Measurements from ENCODE around the gene CTXND1.
"Not testable (repeated sequence)": the region's sequence is repeated elsewhere in the genome, so short reads cannot be mapped to it uniquely, and the experiment has no call there.

CTXND1 gene

GRCh38 chr15:80252121-80252518 is at the start of gene CTXND1:
Gene CTXND1, minus strand, starts transcription at chr15:80252213. Its CDS starts 50,264 bp downstream, at chr15:80201949.
- DNase-seq = no peak

- DNase-seq = no peak
Observed at GRCh38 chr15:80301472-80301871, 49.5 kb upstream of the CTXND1 start.

DNA sequence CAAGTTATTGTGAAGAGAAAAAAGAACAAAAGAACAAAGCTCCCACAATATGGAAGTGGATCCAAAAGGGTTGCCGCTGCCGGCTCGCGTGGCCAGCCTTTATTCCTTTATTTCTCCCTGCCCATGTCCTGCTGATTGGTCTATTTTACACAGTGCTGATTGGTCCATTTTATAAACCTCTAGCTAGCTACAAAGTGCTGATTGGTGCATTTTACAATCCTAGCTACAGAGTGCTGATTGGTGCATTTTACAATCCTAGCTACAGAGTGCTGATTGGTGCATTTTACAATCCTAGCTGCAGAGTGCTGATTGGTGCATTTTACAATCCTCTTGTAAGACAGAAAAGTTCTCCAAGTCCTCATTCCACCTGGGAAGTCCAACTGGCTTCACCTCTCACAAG is 43.8 kb upstream of the CTXND1 start:
- DNase-seq = not testable (repeated sequence)

DNA sequence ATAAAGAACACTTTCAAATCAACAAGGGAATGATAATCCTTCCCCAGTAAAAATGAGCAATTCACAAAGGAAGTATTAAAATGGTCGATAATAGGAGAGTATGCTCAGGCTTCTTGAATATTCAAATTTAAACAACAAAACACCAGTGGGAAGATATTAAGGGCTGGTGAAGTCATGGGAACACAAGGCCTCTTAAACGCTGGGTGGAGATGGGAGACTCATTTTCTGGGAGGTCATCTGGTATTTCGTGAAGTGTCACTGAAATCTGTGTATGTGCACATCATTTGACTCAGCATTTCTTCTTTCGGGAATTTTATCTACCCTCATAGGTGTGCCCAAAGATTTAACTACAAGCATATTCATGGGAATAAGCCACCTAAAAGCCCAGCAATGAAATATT is 40.1 kb upstream of the CTXND1 start:
- no peak for DNase-seq

GRCh38 chr15:80290891-80291290 is 38.9 kb upstream of the CTXND1 start:
- not testable (repeated sequence) for DNase-seq

GRCh38 chr15:80289528-80290495 is 37.8 kb upstream of the CTXND1 start:
- no peak for DNase-seq

GRCh38 chr15:80288131-80288530 is 36.1 kb upstream of the CTXND1 start:
- DNase-seq = no peak

- DNase-seq = no peak
Observed at GRCh38 chr15:80286055-80286454, 34.0 kb upstream of the CTXND1 start.

GRCh38 chr15:80285379-80285778 is 33.4 kb upstream of the CTXND1 start:
- no peak for DNase-seq

- no peak for DNase-seq
Observed at GRCh38 chr15:80283531-80283930, 31.5 kb upstream of the CTXND1 start.

DNA sequence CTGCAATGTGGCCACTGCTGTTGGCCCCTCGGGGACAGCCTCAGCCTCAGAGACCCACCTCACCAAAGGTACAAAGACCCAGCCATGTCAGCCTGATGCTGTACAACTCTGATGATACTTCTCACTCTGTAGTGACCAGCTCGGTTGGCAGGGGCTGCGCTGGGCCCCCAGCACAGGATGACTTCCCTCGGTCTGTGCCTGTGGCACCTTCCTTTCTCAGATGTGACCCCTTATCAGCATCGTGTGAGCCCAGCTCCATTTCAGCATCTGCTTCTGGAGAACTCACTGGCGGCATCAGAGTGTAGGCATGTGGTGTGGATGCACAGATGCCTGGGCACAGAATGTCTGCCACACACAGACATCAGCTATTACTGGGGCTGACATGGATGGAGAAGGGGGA is 25.1 kb upstream of the CTXND1 start:
- DNase-seq = no peak

- no peak for DNase-seq
Observed at GRCh38 chr15:80275961-80276360, 23.9 kb upstream of the CTXND1 start.

- no peak for DNase-seq
Observed at GRCh38 chr15:80274996-80275395, 23.0 kb upstream of the CTXND1 start.

DNA sequence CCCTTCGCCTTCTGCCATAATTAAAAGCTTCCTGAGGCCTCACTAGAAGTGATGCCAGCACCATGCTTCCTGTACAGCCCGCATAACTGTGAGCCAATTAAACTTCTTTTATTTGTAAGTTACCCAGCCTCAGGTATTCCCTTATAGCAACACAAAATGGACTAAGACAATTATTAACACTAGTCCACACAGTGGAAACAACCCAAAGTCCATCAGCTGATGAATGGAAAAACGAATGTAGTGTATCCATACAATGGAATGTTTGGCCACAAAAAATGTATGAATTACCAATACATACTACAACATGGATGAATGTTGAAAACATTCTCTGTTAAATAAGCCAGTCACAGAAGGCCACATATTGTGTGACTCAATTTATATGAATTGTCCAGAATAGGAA is 22.5 kb upstream of the CTXND1 start:
- DNase-seq = no peak

- no peak for DNase-seq
Observed at GRCh38 chr15:80272987-80273386, 21.0 kb upstream of the CTXND1 start.

DNA sequence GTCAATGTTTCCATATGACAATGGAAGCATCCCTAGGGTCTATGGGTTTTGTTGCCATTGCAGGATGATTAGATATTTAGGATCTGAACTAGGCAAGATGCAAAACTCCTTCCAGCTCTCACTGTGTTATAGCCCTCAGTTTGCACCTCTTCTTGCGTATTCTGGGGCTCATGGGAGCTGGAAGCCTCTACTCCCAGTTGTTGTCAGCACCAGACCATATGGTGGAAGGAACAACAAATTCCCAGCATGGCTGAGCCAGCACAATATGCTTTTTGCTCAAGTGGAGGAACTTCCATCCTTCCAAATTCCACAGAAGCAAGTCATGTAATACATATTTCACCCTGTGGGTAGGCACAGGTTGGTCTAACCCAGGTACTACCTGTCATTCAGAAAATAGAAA is 18.5 kb upstream of the CTXND1 start:
- DNase-seq = no peak

GRCh38 chr15:80268101-80268500 is 16.1 kb upstream of the CTXND1 start:
- DNase-seq = no peak

DNA sequence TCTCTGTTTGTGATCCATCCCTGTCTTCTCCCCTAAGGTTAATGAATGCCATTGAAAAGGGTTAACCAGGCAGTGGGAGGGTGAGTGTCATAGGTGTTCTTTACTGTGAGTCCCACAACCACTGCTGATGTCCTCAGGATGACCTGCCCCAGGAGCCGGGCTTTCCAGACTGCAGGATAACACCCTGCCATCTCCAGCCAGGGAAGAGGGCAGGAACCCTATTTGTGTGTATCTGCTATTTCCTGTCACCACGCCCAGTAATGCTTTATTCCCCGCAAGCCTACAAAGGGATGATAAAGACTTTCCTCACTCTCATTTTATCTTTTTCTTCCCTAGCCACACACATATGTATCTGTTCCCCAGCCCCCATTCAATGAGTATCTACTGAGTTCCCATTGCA is 15.6 kb upstream of the CTXND1 start:
- DNase-seq = no peak

DNA sequence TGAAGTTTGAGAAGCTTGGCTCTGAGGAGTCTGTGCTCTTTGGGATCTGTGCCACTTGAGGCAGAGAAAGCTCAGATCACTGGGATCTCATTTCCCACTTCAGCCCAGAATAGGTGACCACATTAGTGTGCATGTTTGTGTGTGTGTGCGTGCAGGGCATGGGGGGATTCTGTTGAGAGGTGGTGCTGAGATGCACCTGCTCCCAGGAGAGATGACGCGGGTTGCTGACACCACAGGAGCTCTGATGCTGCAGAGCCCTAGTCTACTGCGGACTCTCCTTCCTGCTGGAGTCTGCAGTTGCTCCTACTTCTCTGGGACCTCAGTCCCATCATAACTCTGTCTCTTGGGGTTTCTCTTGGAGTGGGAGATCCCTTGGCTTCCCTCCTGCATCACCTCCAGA is 14.7 kb upstream of the CTXND1 start:
- DNase-seq = no peak

GRCh38 chr15:80266113-80266512 is 14.1 kb upstream of the CTXND1 start:
- no peak for DNase-seq

DNA sequence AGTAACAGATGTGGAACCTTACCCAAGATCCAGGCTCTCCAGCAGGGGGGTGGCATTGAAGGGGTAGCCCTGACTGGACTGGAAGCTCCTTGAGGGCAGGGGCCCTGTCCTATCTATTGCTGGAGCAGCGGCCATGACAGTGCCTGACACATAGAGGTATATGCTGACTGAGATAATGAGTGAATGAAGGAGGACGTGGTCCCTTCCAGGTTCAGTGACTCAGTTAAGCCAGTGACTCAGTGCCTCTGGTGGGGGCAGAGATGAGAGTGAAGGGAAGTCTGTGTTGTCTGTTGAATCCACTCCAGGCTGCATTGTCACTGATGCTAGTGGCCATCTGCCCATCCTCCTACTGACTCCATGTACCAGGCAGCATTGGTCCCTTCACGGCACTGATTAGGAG is 13.0 kb upstream of the CTXND1 start:
- DNase-seq = peak; percentile 5

DNA sequence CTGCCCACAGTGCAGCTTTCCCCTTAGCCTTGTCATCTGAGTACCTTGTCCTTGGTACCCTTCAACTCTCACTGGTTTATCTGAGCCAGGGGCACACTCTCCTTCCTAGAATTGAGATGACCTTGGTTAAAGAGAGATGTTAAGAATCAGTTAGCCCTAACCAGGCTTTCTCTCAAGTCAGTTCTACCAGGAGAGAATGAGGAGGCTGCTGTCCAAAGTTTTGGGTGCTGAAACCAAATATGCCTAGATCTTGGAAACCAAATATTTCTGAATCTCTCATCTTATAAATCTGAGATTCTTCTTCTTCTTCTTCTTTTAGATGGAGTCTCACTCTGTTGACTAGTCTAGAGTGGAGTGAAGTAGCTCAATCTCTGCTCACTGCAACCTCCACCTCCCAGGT is 12.0 kb upstream of the CTXND1 start:
- DNase-seq = no peak

DNA sequence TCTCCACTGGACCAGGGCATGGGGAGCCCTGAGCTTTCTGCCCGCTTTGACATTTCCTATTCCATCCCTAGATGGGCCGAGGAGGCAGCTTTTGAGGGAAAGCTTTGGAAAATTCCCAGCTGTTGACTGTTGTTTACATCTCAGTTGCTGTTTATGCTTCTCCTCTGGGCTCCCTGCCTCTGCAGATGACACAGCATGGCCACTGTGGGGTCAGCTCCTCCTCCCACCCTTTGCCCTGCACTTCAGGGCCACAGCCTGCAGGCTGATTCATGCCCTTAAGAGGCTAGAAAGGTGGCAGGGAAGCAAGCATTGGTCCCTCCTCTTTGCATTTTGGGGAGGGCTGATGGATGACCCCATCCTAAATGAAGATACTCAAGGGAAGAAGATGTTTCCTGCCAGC is 8.5 kb upstream of the CTXND1 start:
- no peak for DNase-seq

GRCh38 chr15:80259942-80260510 is 8.0 kb upstream of the CTXND1 start:
- no peak for DNase-seq
